PC-9 (cell line): Measurements from ENCODE around the gene DMBT1.

Experiments
- EZH2 ChIP-seq: fragments of 200-600 bp; sonication (generic); IDR thresholded peaks from 2 replicates; pipeline ENCODE4 v1.8.0; 2017; ENCODE audit warnings: antibody characterized with exemption, low read depth
- TF ChIP-seq, protein P1 (sequence below): fragments of 200-600 bp; sonication (generic); conservative IDR thresholded peaks from 2 replicates; pipeline ENCODE4 v1.6.1; 2017; ENCODE audit warnings: mixed run types, antibody characterized with exemption, mild to moderate bottlenecking, moderate library complexity

DNA sequence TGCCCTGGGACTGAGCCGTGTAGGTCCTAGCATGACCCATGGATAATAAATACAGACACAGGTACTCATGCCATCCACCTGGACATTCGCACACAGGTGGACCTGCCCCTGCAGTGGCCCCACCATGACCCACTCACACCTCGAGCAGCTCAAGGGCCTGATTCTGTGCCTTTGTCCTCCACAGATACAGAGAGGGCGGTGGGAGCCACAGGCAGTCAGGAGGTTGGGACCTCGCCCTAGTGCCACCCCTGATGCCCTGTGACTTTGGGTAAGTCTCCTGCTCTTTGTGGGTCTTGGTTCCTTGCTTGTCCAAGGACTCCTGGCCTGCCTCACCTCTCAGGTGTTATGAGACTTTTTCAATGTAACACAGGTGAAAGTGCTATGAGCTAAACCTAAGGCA is 96.2 kb downstream of the DMBT1 start:
- TF ChIP-seq, protein P1, sequence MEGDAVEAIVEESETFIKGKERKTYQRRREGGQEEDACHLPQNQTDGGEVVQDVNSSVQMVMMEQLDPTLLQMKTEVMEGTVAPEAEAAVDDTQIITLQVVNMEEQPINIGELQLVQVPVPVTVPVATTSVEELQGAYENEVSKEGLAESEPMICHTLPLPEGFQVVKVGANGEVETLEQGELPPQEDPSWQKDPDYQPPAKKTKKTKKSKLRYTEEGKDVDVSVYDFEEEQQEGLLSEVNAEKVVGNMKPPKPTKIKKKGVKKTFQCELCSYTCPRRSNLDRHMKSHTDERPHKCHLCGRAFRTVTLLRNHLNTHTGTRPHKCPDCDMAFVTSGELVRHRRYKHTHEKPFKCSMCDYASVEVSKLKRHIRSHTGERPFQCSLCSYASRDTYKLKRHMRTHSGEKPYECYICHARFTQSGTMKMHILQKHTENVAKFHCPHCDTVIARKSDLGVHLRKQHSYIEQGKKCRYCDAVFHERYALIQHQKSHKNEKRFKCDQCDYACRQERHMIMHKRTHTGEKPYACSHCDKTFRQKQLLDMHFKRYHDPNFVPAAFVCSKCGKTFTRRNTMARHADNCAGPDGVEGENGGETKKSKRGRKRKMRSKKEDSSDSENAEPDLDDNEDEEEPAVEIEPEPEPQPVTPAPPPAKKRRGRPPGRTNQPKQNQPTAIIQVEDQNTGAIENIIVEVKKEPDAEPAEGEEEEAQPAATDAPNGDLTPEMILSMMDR: no peak
- no peak for TF ChIP-seq EZH2
